DOHH2 (cell line): ENCODE results near the gene NASP.

Experiments
- H3F3A ChIP-seq: fragments of 200-600 bp; sonication (generic), shearing (Covaris generic); 2 replicates; pipeline ENCODE4 v1.6.0; 2016; ENCODE audit warnings: antibody characterized with exemption, mild to moderate bottlenecking; ENCODE audit not compliant: control insufficient read depth, insufficient read depth
- H3K27ac ChIP-seq: fragments of 200-600 bp; sonication (generic); 2 replicates; pipeline ENCODE4 v1.5.1; 2014; ENCODE audit warnings: low read depth, mild to moderate bottlenecking, low read length, moderate library complexity
- H3K27me3 ChIP-seq: fragments of 200-600 bp; sonication (generic); 2 replicates; pipeline ENCODE4 v1.6.1; 2014; ENCODE audit warnings: mild to moderate bottlenecking, low read length, mixed read lengths; ENCODE audit not compliant: control insufficient read depth
- H3K36me3 ChIP-seq: fragments of 200-600 bp; sonication (generic); 2 replicates; pipeline ENCODE4 v1.6.1; 2014; ENCODE audit warnings: mild to moderate bottlenecking, low read length, moderate library complexity, mixed read lengths; ENCODE audit not compliant: control insufficient read depth
- H3K4me1 ChIP-seq: fragments of 200-600 bp; sonication (generic); 2 replicates; pipeline ENCODE4 v1.6.1; 2014; ENCODE audit warnings: mild to moderate bottlenecking, low read length, mixed read lengths; ENCODE audit not compliant: control insufficient read depth
- H3K4me2 ChIP-seq: fragments of 200-600 bp; sonication (generic); 2 replicates; pipeline ENCODE4 v1.6.0; 2014; ENCODE audit warnings: mild to moderate bottlenecking, low read length, moderate library complexity
- H3K4me3 ChIP-seq: fragments of 200-600 bp; sonication (generic); 2 replicates; pipeline ENCODE4 v1.5.1; 2014; ENCODE audit warnings: mild to moderate bottlenecking, low read length, mixed read lengths
- H3K79me2 ChIP-seq: fragments of 200-600 bp; sonication (generic); 2 replicates; pipeline ENCODE4 v1.6.1; 2014; ENCODE audit warnings: mild to moderate bottlenecking, low read length, mixed read lengths; ENCODE audit not compliant: control insufficient read depth
- H3K9me2 ChIP-seq: fragments of 200-600 bp; sonication (generic); replicated peaks from 2 replicates; pipeline ENCODE4 v1.6.1; 2014; ENCODE audit warnings: mild to moderate bottlenecking, low read length, mixed read lengths; ENCODE audit not compliant: control insufficient read depth
- H3K9me3 ChIP-seq: fragments of 200-600 bp; sonication (generic); 2 replicates; pipeline ENCODE4 v1.6.1; 2014; ENCODE audit warnings: antibody characterized with exemption, low read length, mixed read lengths; ENCODE audit not compliant: control insufficient read depth, insufficient read depth
- H4K20me1 ChIP-seq: fragments of 200-600 bp; sonication (generic); 2 replicates; pipeline ENCODE4 v1.6.0; 2014; ENCODE audit warnings: low read depth, mild to moderate bottlenecking, antibody characterized with exemption, low read length, moderate library complexity; ENCODE audit not compliant: control insufficient read depth, insufficient read depth
- EZH2phosphoT487 ChIP-seq: fragments of 200-600 bp; sonication (generic); IDR thresholded peaks from 2 replicates; pipeline ENCODE4 v1.6.1; 2017; ENCODE audit warnings: borderline replicate concordance, mild to moderate bottlenecking, antibody characterized with exemption, low read length, moderate library complexity, mixed read lengths
- TF ChIP-seq, protein P1 (sequence below): fragments of 200-600 bp; sonication (generic); IDR thresholded peaks from one replicate; pipeline ENCODE4 v1.5.1; 2014; ENCODE audit warnings: antibody characterized with exemption, mild to moderate bottlenecking, low read depth, low read length; ENCODE audit not compliant: poor library complexity, severe bottlenecking

Gene NASP

DNA sequence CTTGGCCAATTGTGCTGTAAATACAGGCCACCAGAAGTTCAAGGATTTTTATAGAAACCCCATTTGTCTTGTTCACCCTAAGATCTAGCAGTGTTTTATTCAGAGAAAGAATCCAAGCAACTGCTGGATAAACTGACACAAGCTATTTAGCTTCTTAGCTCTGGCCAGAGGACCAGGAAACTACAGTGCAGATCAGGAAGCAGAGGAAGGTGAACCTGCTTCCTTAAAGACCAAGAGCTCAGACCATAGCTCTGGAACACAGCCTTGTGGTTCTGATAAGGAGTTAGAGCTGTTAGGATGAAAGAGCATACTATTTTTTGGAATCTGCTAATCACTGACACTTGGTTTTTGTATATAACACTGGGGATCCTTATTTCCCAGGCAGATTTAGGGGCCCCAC lies 45.2 kb downstream of the NASP start:
- H3K36me3 ChIP-seq: peaks cover 59% of the 10 kb centered on the region
- H3K27me3 ChIP-seq: no peaks in the 10 kb centered on the region
- H4K20me1 ChIP-seq: no peaks in the 10 kb centered on the region
- H3K4me2 ChIP-seq: no peak overlapping the region
- no peak overlapping the region for H3K27ac ChIP-seq
- H3K4me3 ChIP-seq: no peak overlapping the region
- TF ChIP-seq EZH2phosphoT487: no peak
- TF ChIP-seq, protein P1, sequence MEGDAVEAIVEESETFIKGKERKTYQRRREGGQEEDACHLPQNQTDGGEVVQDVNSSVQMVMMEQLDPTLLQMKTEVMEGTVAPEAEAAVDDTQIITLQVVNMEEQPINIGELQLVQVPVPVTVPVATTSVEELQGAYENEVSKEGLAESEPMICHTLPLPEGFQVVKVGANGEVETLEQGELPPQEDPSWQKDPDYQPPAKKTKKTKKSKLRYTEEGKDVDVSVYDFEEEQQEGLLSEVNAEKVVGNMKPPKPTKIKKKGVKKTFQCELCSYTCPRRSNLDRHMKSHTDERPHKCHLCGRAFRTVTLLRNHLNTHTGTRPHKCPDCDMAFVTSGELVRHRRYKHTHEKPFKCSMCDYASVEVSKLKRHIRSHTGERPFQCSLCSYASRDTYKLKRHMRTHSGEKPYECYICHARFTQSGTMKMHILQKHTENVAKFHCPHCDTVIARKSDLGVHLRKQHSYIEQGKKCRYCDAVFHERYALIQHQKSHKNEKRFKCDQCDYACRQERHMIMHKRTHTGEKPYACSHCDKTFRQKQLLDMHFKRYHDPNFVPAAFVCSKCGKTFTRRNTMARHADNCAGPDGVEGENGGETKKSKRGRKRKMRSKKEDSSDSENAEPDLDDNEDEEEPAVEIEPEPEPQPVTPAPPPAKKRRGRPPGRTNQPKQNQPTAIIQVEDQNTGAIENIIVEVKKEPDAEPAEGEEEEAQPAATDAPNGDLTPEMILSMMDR: no peak
- no peaks in the 10 kb centered on the region for H3K79me2 ChIP-seq
- no peaks in the 10 kb centered on the region for H3K9me3 ChIP-seq
- H3K4me1 ChIP-seq: no peaks in the 10 kb centered on the region
- H3F3A ChIP-seq: peaks cover 7% of the 10 kb centered on the region
- no peaks in the 10 kb centered on the region for H3K9me2 ChIP-seq

DNA sequence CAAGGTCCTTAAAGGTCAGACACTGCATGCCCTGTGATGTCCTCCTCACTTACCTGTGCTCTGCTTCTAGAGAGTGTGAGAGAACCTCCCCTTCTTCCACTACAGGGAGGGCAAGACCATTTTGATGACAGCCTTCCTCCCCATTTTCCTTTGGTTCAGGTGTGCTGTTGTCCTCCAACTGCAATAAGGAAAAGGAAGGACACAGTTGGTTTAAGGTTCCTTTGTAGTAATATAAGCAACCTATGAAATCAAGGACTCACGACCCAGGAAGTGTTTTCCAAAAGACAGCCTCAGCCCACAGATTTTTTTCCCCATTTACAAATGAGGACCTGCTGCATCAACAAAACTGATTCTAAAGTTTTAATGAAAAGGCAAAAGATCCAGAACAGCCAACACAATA lies 46.6 kb downstream of the NASP start:
- Histone ChIP-seq H3K27me3 (no peaks in the 10 kb centered on the region), H3K4me2 (no peak overlapping the region), H3K36me3 (peaks cover 73% of the 10 kb centered on the region), H3K79me2 (no peaks in the 10 kb centered on the region), H4K20me1 (no peaks in the 10 kb centered on the region), H3K4me3 (no peak overlapping the region), H3K27ac (no peak overlapping the region), H3F3A (peaks cover 4% of the 10 kb centered on the region), H3K4me1 (no peaks in the 10 kb centered on the region), H3K9me3 (no peaks in the 10 kb centered on the region), H3K9me2 (no peaks in the 10 kb centered on the region)
- TF ChIP-seq EZH2phosphoT487: no peak
- TF ChIP-seq, protein P1: no peak

DNA sequence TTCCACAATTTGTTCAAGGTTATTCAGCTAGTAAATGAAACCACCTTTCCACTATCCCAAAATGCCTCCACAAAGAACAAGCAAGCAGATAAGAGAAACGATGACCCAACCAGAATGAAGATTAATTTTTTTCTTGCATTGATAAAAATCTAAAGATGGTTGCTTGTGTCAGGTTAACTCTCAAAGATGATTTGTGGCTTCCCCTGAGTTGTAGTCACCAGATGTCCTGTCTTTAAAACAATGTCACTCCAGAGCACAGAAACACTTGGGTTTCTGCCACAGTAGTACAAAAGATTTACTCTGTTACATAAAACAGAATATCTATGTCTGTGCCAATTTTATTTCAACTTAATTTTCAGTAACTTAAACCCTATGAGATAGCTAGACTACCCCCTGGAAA lies 51.4 kb downstream of the NASP start:
- Histone ChIP-seq H3K4me2 (no peak overlapping the region), H3K79me2 (no peaks in the 10 kb centered on the region), H4K20me1 (no peaks in the 10 kb centered on the region), H3K4me3 (no peak overlapping the region), H3K9me3 (no peaks in the 10 kb centered on the region), H3K36me3 (peaks cover 90% of the 10 kb centered on the region), H3K4me1 (no peaks in the 10 kb centered on the region), H3F3A (peaks cover 2% of the 10 kb centered on the region; the same call in 1 of the 2 replicates), H3K27me3 (no peaks in the 10 kb centered on the region), H3K9me2 (no peaks in the 10 kb centered on the region), H3K27ac (no peak overlapping the region)
- no peak for TF ChIP-seq EZH2phosphoT487
- TF ChIP-seq, protein P1: no peak
